ENCODE measurements around the gene KCMF1. TPM values are rescaled to one million over a fixed set of nuclear protein-coding genes. Genes with fewer than 3 reads are reported as not detected.
A peak's percentile ranks its signal among the peaks of the same experiment; 100 is the strongest.

KCMF1 gene
- total and polyA plus RNA-seq, 7 donors: 74.6 to 374 (median 148) TPM

DNA sequence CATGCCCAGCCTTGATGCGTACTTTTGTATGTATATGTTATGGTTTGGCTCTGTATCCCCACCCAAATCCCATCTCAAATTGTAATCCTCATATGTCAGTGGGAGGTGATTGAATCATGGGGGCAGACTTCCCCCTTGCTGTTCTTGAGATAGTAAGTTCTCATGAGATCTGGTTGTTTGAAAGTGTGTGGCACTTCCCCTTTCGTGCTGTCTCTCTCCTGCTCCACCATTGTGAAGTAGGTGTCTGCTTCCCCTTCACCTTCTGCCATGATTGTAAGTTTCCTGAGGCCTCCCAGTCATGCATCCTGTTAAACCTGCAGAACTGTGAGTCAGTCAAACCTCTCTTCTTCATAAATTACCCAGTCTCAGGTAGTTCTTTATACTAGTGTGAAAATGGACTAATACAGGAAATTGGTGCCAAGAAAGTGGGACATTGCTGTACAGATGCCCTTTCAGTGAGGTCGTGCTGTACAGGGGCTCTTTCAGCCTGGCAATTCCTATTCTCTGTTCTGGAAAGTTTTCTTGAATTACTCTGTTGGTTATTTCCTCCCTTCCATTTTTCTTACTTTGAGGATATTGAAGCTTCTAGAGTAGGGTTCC lies 38.2 kb downstream of the KCMF1 start:
- DNase-seq (no peak), ATAC-seq (no peak)
- Histone ChIP-seq H3K36me3 (ENCODE audit: insufficient read depth in 1 of 2, low read depth in 1 of 2) (peaks cover 0 to 5% of the 10 kb centered on the region in 2 donors), H3K27me3 (ENCODE audit: insufficient read depth in 3 of 3, low read length in 2 of 3) (no peaks in the 10 kb centered on the region), H3K9me3 (no peaks in the 10 kb centered on the region), H3K27ac (no peak overlapping the region), H3K4me3 (no peak overlapping the region), H3K4me1 (peaks cover 42% of the 10 kb centered on the region)
- 82 to 91% (median 90%) methylated on average over 3 of the region's 3 CpGs for WGBS, 3 donors
- TF ChIP-seq, protein P1, sequence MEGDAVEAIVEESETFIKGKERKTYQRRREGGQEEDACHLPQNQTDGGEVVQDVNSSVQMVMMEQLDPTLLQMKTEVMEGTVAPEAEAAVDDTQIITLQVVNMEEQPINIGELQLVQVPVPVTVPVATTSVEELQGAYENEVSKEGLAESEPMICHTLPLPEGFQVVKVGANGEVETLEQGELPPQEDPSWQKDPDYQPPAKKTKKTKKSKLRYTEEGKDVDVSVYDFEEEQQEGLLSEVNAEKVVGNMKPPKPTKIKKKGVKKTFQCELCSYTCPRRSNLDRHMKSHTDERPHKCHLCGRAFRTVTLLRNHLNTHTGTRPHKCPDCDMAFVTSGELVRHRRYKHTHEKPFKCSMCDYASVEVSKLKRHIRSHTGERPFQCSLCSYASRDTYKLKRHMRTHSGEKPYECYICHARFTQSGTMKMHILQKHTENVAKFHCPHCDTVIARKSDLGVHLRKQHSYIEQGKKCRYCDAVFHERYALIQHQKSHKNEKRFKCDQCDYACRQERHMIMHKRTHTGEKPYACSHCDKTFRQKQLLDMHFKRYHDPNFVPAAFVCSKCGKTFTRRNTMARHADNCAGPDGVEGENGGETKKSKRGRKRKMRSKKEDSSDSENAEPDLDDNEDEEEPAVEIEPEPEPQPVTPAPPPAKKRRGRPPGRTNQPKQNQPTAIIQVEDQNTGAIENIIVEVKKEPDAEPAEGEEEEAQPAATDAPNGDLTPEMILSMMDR (IDR thresholded peaks at IDR 0.05): no peak
- intact Hi-C loops (cut with DNase I): no loop called here

DNA sequence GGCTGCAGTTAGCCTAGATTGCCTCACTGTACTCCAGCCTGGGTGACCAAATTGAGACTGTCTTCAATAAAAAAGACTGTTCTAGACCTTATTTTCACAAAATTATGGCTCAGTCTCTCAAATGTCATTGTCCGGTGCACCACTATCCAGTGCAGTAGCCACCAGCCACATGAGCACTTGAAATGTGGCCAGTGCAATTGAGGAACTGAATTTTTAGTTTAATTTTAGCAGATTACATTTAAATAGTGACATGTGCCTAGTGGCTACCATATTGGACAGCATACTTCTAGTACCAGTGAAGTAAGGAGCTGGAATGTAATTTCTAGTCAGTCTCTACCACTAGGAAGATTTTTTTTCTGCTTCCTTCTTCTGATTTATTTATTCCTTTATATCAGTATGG lies 39.4 kb downstream of the KCMF1 start:
- H3K36me3 ChIP-seq (ENCODE audit: insufficient read depth in 1 of 2, low read depth in 1 of 2): peaks cover 0 to 5% of the 10 kb centered on the region in 2 donors

DNA sequence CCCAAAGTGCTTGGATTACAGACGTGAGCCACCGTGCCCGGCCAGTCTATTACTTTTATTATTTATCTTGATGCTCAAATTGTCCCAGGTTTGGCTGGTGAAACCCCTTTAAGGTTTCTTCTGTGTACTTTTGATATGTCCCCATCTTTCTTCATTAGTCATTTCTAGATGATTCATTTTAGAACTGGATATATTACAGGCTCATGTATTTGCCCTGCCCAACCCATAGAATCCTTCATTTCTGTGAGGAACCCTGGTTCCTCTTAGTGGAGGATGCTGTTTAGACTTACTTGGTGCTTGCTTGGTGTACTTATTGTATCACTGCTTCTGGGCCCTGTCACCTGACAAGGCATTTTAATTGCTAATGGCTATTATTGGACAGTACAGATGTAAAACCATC lies 40.1 kb downstream of the KCMF1 start:
- TF ChIP-seq, protein P1 (IDR thresholded peaks at IDR 0.05): no peak
- Histone ChIP-seq H3K4me3 (no peak overlapping the region), H3K36me3 (ENCODE audit: insufficient read depth in 1 of 2, low read depth in 1 of 2) (peaks cover 0 to 5% of the 10 kb centered on the region in 2 donors), H3K9me3 (no peaks in the 10 kb centered on the region), H3K27ac (no peak overlapping the region), H3K27me3 (ENCODE audit: insufficient read depth in 3 of 3, low read length in 2 of 3) (no peaks in the 10 kb centered on the region), H3K4me1 (peaks cover 61% of the 10 kb centered on the region)
- intact Hi-C loops (cut with DNase I): loop anchor here (5.0 kb wide), 1 partner anchor 39 kb away; the partner anchor contains the start of gene KCMF1 (in 2 of the 2)
- WGBS, 3 donors: 95 to 97% (median 95%) methylated on average over 3 of the region's 3 CpGs
- ATAC-seq (peak in 3 of 4 donors; percentile 37 to 48 (median 47)), DNase-seq (no peak)

More for the DNA sequence above, 39.4 kb downstream of the KCMF1 start:
- ATAC-seq (peak in 3 of 4 donors; percentile 14 to 27 (median 20)), DNase-seq (no peak)
- TF ChIP-seq, protein P1 (IDR thresholded peaks at IDR 0.05): no peak
- Histone ChIP-seq H3K27ac (no peak overlapping the region), H3K9me3 (no peaks in the 10 kb centered on the region), H3K4me3 (no peak overlapping the region), H3K4me1 (peaks cover 54% of the 10 kb centered on the region), H3K27me3 (ENCODE audit: insufficient read depth in 3 of 3, low read length in 2 of 3) (no peaks in the 10 kb centered on the region)
- intact Hi-C loops (cut with DNase I): loop anchor here (5.0 kb wide), 1 partner anchor 38 kb away; the partner anchor contains the start of gene KCMF1 (in 2 of the 2)
- WGBS, 3 donors: 40 to 94% (median 42%) methylated on average over 1 of the region's 1 CpG

DNA sequence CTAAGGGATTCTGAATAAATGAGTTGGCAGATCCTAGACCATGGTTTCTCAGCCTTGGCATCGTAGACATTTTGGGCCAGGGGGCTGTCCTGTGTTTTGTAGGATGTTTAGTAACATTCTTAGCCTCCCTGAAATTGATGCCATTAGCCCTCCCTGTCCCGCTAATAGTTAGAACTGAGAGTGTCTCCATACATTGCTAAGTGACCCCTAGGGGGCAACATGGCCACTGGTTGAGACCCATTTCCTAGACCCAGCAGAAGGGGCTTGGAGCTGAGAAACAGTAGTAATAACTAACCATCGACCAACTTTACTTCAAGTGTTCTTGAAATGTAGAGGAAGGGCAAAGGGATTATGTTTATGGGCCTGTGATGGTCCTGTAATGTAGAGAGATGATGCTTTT lies 40.8 kb downstream of the KCMF1 start:
- 85 to 89% (median 88%) methylated on average over 3 of the region's 3 CpGs for WGBS, 3 donors
- H3K9me3 ChIP-seq: no peaks in the 10 kb centered on the region
- no peak for ATAC-seq
- H3K4me1 ChIP-seq: peaks cover 68% of the 10 kb centered on the region
- intact Hi-C loops (cut with DNase I): loop anchor here (5.0 kb wide), 1 partner anchor 39 kb away; the partner anchor contains the start of gene KCMF1 (in 2 of the 2)
- no peak overlapping the region for H3K4me3 ChIP-seq
- no peak for DNase-seq
- H3K36me3 ChIP-seq (ENCODE audit: insufficient read depth in 1 of 2, low read depth in 1 of 2): peaks cover 0 to 5% of the 10 kb centered on the region in 2 donors
- H3K27me3 ChIP-seq (ENCODE audit: insufficient read depth in 3 of 3, low read length in 2 of 3): no peaks in the 10 kb centered on the region
- TF ChIP-seq, protein P1 (IDR thresholded peaks at IDR 0.05): no peak
- H3K27ac ChIP-seq: no peak overlapping the region

All from psoas muscle (tissue), 8 donors.